GM18858 (cell line): ENCODE measurements around the gene MIEF1.

ENCODE experiments used
- ATAC-seq: cut with Tn5 transposase; IDR thresholded peaks from one replicate; pipeline ENCODE4 v1.9.1; 2021; ENCODE audit not compliant: unreplicated experiment

MIEF1 gene

DNA sequence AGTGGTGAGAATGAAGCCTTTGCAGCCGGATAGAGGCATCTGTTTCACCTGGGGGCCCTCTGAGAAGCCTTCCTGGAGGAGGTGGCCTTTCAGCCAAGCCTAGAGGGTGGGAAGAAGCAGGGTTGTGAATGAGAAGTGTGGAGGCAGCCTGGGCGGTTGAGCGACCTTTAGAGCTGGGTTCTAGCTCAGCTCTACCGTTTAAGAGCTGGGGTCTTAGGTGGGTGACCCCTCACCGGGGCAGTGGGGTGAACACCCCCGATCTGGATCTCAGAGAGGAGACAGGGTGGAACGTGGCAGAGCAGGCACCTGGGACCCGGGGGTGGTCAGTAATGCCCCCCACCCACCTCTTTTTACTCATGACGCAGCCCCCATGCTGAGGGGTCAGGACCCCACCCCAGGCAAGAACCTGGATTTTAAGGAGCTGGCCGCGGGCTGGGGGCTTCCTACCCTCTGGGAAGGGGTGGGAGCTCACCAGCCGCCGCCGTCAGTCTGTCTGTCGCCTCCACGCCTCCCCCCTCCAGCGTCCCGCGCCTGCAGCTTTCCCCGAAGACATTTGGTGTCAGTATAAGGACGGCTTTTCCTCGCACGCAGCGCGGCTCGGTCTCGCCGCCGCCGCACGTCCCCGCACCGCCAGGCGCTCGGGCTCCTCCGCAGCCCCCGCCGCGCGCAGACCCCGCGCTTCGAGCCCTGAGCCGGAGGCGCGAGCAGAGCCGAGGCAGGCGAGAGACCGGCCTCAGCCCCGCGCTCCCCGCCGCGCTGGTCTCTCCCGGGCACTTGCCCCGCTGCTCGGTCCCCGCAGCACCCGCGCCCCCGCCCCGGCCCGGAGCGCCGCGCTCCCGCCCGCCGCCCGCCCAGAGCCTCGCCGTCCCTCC, 55.1 kb downstream of the MIEF1 start:
- no peak for ATAC-seq

GRCh38 chr22:39558254-39558727, 56.2 kb downstream of the MIEF1 start:
- no peak for ATAC-seq

GRCh38 chr22:39558950-39559349, 56.9 kb downstream of the MIEF1 start:
- no peak for ATAC-seq

DNA sequence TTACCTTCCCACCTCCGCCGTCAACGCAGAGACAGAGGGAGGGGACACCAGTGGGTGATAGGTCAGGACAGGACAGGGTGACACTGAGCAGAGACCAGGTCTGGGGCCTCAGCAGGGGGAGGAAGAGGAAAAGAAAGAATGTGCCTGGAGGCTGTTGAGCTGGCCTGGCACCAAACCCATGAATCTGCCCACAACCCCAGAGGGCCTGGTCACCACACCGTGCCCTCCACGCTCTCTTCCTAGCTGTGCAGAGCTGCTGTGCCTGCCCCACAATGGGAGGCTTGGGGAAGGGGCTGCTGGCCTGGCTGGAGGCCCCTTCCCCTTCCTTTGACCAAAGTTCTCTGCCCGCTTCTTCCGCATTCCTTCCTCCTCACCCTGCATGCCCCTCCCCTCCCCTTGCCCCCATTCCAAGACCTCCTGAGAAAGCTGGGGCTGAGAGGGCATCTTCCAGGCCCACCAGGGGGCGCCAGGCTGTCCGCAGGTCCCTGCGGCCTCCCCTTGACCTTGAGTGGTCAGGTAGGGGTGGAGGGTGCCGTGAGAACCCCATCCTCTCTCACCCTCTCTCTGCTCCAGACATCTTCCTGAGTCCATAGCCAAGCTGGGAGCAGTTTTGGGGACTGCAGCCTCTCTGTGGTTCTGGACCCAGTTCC, 57.5 kb downstream of the MIEF1 start:
- no peak for ATAC-seq

GRCh38 chr22:39560127-39560526, 58.0 kb downstream of the MIEF1 start:
- no peak for ATAC-seq

DNA sequence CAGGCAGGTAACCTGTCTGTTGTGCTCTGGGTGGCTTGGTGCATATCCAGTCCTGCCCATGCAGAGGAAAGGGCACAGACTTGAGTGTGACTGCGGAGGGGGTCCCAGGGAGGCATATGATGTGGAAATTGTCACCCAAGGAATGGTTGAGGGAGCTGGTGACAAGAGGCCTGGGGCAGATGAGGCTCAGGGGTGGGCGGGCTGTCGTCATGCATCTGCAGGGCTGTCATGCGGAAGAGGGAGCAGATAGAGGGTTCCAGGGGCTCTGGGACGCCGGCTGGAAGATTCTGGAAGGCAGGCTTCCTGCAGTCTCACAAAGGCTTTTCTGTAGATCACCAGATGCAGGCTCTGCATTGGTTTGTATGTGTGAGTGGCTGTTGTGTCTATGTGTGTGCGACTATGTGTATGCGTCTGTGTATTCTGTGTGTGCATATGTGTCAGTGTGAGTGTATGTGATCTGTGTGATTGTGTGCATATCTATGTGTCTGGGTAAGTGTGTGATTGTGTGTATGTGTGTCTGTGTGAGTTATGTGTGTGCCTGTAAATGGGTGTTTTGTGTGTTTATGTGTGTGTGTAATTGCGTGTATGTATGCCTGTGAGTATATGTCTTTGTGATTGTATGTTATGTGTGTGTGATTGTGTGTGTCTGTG, 60.9 kb downstream of the MIEF1 start:
- no peak for ATAC-seq

DNA sequence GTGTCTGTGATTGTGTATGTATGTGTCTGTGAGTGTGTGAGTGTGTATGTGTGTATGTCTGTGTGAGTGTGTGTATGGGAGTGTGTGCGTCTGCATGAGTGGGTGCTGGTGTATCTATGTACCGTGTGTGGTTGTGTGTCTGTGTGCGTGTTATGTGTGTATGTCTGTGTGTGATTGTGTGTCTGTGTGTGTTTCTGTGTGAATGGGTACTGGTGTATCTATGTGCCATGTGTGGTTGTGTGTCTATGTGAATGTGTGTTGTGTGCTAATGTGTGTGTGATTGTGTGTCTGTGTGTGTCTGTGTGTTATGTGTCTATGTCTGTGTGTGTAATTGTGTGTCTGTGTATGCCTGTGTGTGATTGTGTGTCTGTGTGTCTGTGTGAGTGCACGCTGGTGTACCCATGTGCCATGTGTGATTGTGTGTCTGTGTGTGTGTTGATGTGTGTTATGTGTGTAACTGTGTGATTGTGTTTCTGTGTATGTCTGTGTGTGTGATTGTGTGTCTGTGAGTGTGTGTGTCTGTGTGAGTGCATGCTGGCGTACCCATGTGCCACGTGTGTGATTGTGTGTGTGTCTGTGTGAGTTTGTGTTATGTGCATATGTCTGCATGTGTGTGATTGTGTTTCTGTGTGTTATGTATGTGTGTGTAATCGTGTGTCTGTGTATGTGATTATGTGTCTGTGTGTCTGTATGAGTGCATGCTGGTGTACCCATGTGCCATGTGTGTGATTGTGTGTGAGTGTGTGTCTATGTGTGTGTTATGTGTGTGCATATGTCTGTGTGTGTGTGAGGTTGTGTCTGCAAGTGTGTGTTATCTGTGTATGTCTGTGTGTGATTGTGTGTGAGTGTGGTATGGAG, 61.7 kb downstream of the MIEF1 start:
- ATAC-seq, result no peak

DNA sequence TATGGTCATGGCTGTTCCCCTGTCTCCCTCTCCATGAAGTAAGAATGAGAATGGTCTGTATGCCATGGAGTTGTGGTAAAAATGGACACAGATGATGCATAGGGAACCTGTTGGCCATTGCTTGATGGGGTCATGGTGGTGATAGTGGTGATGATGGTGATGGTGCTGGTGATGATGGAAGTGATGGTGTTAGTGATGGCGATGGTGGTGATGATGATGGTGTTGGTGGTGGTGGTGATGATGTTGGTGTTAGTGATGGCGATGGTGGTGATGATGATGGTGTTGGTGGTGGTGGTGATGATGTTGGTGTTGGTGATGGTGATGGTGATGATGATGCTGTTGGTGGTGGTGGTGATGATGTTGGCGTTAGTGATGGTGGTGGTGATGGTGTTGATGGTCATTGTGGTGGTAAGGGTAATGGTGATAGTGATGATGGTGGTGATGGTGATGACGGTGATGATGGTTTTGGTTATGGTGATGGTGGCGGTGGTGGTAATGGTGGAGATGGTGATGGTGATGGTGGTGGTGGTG, 63.4 kb downstream of the MIEF1 start:
- no peak for ATAC-seq

DNA sequence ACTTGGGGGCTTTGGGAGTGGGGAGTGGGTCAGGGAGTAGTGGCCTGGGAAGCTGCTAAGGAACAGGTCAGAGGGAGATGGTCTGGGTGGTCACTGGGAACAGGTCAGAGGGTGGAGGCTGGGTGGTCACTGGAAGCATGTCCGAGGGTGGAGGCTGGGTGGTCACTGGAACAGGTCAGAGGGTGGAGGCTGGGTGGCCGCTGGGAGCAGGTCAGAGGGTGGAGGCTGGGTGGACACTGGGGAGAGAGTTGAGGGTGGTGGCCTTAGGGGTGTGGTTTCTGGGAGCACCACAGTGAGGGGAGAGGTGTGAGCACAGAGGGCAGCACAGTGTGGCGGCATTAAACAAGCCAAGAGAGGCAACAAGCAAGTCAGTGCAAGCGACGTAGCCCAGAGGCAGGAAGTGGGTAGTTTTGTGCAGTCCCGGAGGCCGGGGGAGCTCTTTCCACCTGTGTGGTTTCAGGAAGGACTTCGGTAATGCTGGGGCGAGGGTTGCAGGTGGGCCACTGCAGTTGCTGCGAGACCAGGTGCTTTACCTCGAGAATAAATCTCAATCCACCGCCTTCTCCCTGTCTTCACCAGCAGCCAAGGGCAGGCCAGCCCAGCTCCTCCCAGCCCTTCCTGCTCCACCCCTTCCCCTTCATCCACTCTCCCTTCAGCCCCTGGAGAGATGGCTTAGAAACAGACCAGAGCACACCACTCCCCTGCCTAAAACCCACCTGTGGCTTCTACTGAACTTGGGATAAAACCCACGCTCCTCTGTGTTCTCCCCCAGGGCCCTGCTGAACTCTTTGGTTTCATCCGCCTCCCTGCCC, 65.3 kb downstream of the MIEF1 start:
- ATAC-seq, result no peak
